Activated gamma-delta T cell treated with anti-CD3 and anti-CD28 coated beads, Interleukin-2, amount 50 U/mL, for 16 hours (primary cell): ENCODE results near the gene EFNA3.
"Not testable (repeated sequence)": the region's sequence is repeated elsewhere in the genome, so short reads cannot be mapped to it uniquely, and the experiment has no call there.

Experiments used
- DNase-seq: peaks from one replicate; pipeline ENCODE4 v3.0.0-alpha.2; 2020; ENCODE audit warnings: low read depth

EFNA3 gene

GRCh38 chr1:155110826-155111225 lies 32.2 kb downstream of the EFNA3 start:
- no peak for DNase-seq

GRCh38 chr1:155113450-155113980 lies 34.9 kb downstream of the EFNA3 start:
- DNase-seq, result no peak

GRCh38 chr1:155116113-155116764 lies 37.6 kb downstream of the EFNA3 start:
- no peak for DNase-seq

- no peak for DNase-seq
These were observed 39.0 kb downstream of the EFNA3 start for GRCh38 chr1:155117610-155118009.

GRCh38 chr1:155118090-155118489 lies 39.5 kb downstream of the EFNA3 start:
- DNase-seq, result not testable (repeated sequence)

GRCh38 chr1:155120253-155120652 lies 41.6 kb downstream of the EFNA3 start:
- no peak for DNase-seq

- no peak for DNase-seq
These were observed 42.6 kb downstream of the EFNA3 start for GRCh38 chr1:155121249-155121648.

GRCh38 chr1:155122308-155122707 lies 43.7 kb downstream of the EFNA3 start:
- DNase-seq, result no peak

GRCh38 chr1:155123801-155124200 lies 45.2 kb downstream of the EFNA3 start:
- DNase-seq, result no peak

GRCh38 chr1:155124503-155125463 lies 46.1 kb downstream of the EFNA3 start:
- DNase-seq, result no peak

GRCh38 chr1:155125511-155125945 lies 46.9 kb downstream of the EFNA3 start:
- DNase-seq, result no peak

GRCh38 chr1:155125946-155126555 lies 47.4 kb downstream of the EFNA3 start:
- DNase-seq, result no peak

GRCh38 chr1:155126556-155127104 lies 48.0 kb downstream of the EFNA3 start:
- DNase-seq, result no peak

GRCh38 chr1:155127105-155127966 lies 48.7 kb downstream of the EFNA3 start, which contains the start of gene EFNA1:
Gene EFNA1 (plus strand): TSS chr1:155127876. CDS start chr1:155127978, 102 bp downstream.
- no peak for DNase-seq

GRCh38 chr1:155127967-155128754 lies 49.5 kb downstream of the EFNA3 start:
- no peak for DNase-seq

- DNase-seq, result no peak
These were observed 50.3 kb downstream of the EFNA3 start for GRCh38 chr1:155128755-155129473.

GRCh38 chr1:155130272-155131006 lies 51.8 kb downstream of the EFNA3 start:
- DNase-seq, result no peak

GRCh38 chr1:155131285-155131684 lies 52.6 kb downstream of the EFNA3 start:
- DNase-seq, result no peak

- DNase-seq, result no peak
These were observed 53.2 kb downstream of the EFNA3 start for GRCh38 chr1:155131856-155132255.
